Aorta (tissue), 5 donors: ENCODE results near the gene MGAT4A. TPM values are rescaled to one million over a fixed set of nuclear protein-coding genes. Genes with fewer than 3 reads are reported as not detected.
A peak's percentile ranks its signal among the peaks of the same experiment; 100 is the strongest.

Experiments
- ATAC-seq: fragments of 200-7000 bp; cut with Tn5 transposase; one replicate; pipeline ENCODE4 v1.9.1; 2022; ENCODE audit warnings: moderate library complexity; ENCODE audit not compliant: low FRiP score
- DNase-seq, 2 donors: peaks; one replicate each; pipeline ENCODE4 v3.0.0-alpha.2; 2020
- H3K27ac ChIP-seq, 2 donors: one replicate each; pipeline ENCODE4 v1.5.1; 2013; ENCODE audit warnings: low read length in 2 of 2, mild to moderate bottlenecking in 2 of 2, moderate library complexity in 2 of 2, control low read depth in 1 of 2, inconsistent platforms in 1 of 2, low read depth in 1 of 2
- H3K27me3 ChIP-seq, 2 donors: one replicate each; pipeline ENCODE4 v1.6.1; 2013; ENCODE audit warnings: control low read depth in 1 of 2, low read length in 1 of 2, mild to moderate bottlenecking in 1 of 2, moderate library complexity in 1 of 2; ENCODE audit not compliant: insufficient read depth in 2 of 2, control insufficient read depth in 1 of 2
- H3K36me3 ChIP-seq, 2 donors: one replicate each; pipeline ENCODE4 v1.6.1; 2013; ENCODE audit warnings: control low read depth in 1 of 2, low read length in 1 of 2, mild to moderate bottlenecking in 1 of 2; ENCODE audit not compliant: insufficient read depth in 2 of 2, control insufficient read depth in 1 of 2
- H3K4me1 ChIP-seq, 2 donors: one replicate each; pipeline ENCODE4 v1.6.1; 2013; ENCODE audit warnings: low read length in 2 of 2, control low read depth in 1 of 2, mild to moderate bottlenecking in 1 of 2, moderate library complexity in 1 of 2; ENCODE audit not compliant: insufficient read depth in 2 of 2, control insufficient read depth in 1 of 2
- H3K4me3 ChIP-seq, 2 donors: one replicate each; pipeline ENCODE4 v1.5.1; 2013; ENCODE audit warnings: low read length in 2 of 2, control low read depth in 1 of 2, mild to moderate bottlenecking in 1 of 2
- H3K9me3 ChIP-seq: one replicate; pipeline ENCODE4 v1.6.1; 2013; ENCODE audit warnings: mild to moderate bottlenecking, low read length; ENCODE audit not compliant: control insufficient read depth
- WGBS, 2 donors: extraction: QIAGEN DNeasy Blood & Tissue Kit; methylation state at CpG; one replicate each; pipeline ENCODE4 v1.1.7; 2013; 5-methylcytosine and 5-hydroxymethylcytosine counted together
- intact Hi-C, 2 donors: fragments of 100-400 bp; cut with DNase I; formaldehyde crosslinking; loops; one replicate each; pipeline versions ENCODE4 v1.14.2 to v1.15.0; 2022
- long read RNA-seq, 2 donors: library from polyadenylated mRNA; unstranded; transcript quantifications; one replicate each; pipeline ENCODE4 v2.0.0, GENCODE V29; 2020 to 2021
- polyA plus RNA-seq, 2 donors: library from polyadenylated mRNA; stranded (reverse); fragments of 200-250 nt; gene quantifications; one replicate each; pipeline ENCODE4 v1.2.3, GENCODE V29; 2013
- total RNA-seq, 2 donors: library from RNA; stranded (reverse); fragmentation: NEBNext Ultra II Directional; extraction: Animal tissue kit (Norgen Biotek cat#: 25700); gene quantifications; one replicate each; pipeline ENCODE4 v1.2.1, GENCODE V29; 2021
- donor health status: healthy with polysubstance abuse.
- donor health status: Bipolar disorder and iron deficiency.
- donor health status: DM: no; HTN: no; CAD: no.
- donor health status: DM: no; HTN: no; CAD: no.
- donor health status: DM: yes; HTN: yes; CAD: no.

The MGAT4A gene
- total RNA-seq (10 to 100 TPM; 41.0 to 65.8 TPM), polyA plus RNA-seq (10 to 100 TPM in 1 of 2 donors, 1 to 10 TPM in 1; 4.9 to 18.4 TPM)
- long read RNA-seq, donor 1, full-length matches to known transcripts = 11 of 23 reads
- long read RNA-seq, donor 1, partial matches to known transcripts = 3 of 23 reads
- long read RNA-seq, donor 1, other reads (novel, unspliced or antisense) = 9 of 23 reads
- long read RNA-seq, donor 2, full-length matches to known transcripts = 7 of 23 reads
- long read RNA-seq, donor 2, partial matches to known transcripts = 2 of 23 reads
- long read RNA-seq, donor 2, other reads (novel, unspliced or antisense) = 14 of 23 reads

- no peaks in the 10 kb centered on the region for H3K27me3 ChIP-seq
- no peaks in the 10 kb centered on the region for H3K4me1 ChIP-seq
- peak within 1 kb of the TSS in 1 of 2 donors; percentile 49 for H3K27ac ChIP-seq
- H3K36me3 ChIP-seq = no peaks in the 10 kb centered on the region
- WGBS, 2 donors = 1% methylated on average over 42 to 110 of the region's 110 CpGs
- no peaks in the 10 kb centered on the region for H3K9me3 ChIP-seq
- DNase-seq (peak; percentile 87 to 91), ATAC-seq (peak; percentile 92)
- peak within 1 kb of the TSS; percentile 96 to 99 for H3K4me3 ChIP-seq
- intact Hi-C loops = loop anchor here (1.0 to 5.0 kb wide), 2 partner anchors 75 to 91 kb away; no protein-coding TSS in a partner anchor
Measured at GRCh38 chr2:98731041-98731893, at the start of gene MGAT4A. Gene MGAT4A, minus strand, starts transcription at chr2:98731132. Its CDS starts 4,800 bp downstream, at chr2:98726332.

- no peaks in the 10 kb centered on the region for H3K36me3 ChIP-seq
- no peaks in the 10 kb centered on the region for H3K27me3 ChIP-seq
- no peak overlapping the region for H3K27ac ChIP-seq
- H3K9me3 ChIP-seq = no peaks in the 10 kb centered on the region
- ATAC-seq (no peak), DNase-seq (no peak)
- H3K4me3 ChIP-seq = no peak overlapping the region
- H3K4me1 ChIP-seq = no peaks in the 10 kb centered on the region
- 89 to 93% methylated on average over 6 of the region's 6 CpGs for WGBS, 2 donors
- intact Hi-C loops = no loop called here
Measured at GRCh38 chr2:98778741-98779483, 48.0 kb upstream of the MGAT4A start.

- H3K27ac ChIP-seq = no peak overlapping the region
- ATAC-seq (no peak), DNase-seq (no peak)
- 80 to 93% methylated on average over 4 of the region's 4 CpGs for WGBS, 2 donors
- H3K4me1 ChIP-seq = no peaks in the 10 kb centered on the region
- H3K9me3 ChIP-seq = no peaks in the 10 kb centered on the region
- H3K36me3 ChIP-seq = no peaks in the 10 kb centered on the region
- intact Hi-C loops = no loop called here
- H3K27me3 ChIP-seq = no peaks in the 10 kb centered on the region
- no peak overlapping the region for H3K4me3 ChIP-seq
Measured at GRCh38 chr2:98778151-98778550, 47.2 kb upstream of the MGAT4A start.

GRCh38 chr2:98777710-98778109, 46.8 kb upstream of the MGAT4A start:
- no peak for DNase-seq
- 100% methylated on average over 1 of the region's 1 CpG for WGBS, 2 donors
- no peaks in the 10 kb centered on the region for H3K36me3 ChIP-seq
- no peaks in the 10 kb centered on the region for H3K27me3 ChIP-seq
- no peak for ATAC-seq
- no peaks in the 10 kb centered on the region for H3K4me1 ChIP-seq
- no peaks in the 10 kb centered on the region for H3K9me3 ChIP-seq
- no peak overlapping the region for H3K27ac ChIP-seq
- intact Hi-C loops = no loop called here
- no peak overlapping the region for H3K4me3 ChIP-seq

GRCh38 chr2:98777076-98777475, 46.1 kb upstream of the MGAT4A start:
- no peaks in the 10 kb centered on the region for H3K4me1 ChIP-seq
- intact Hi-C loops = no loop called here
- H3K36me3 ChIP-seq = no peaks in the 10 kb centered on the region
- ATAC-seq (no peak), DNase-seq (no peak)
- H3K4me3 ChIP-seq = no peak overlapping the region
- H3K9me3 ChIP-seq = no peaks in the 10 kb centered on the region
- no peak overlapping the region for H3K27ac ChIP-seq
- H3K27me3 ChIP-seq = no peaks in the 10 kb centered on the region
- 97 to 99% methylated on average over 6 of the region's 6 CpGs for WGBS, 2 donors

- 42 to 44% methylated on average over 1 of the region's 1 CpG for WGBS, 2 donors
- intact Hi-C loops = no loop called here
- Histone ChIP-seq H3K27me3 (no peaks in the 10 kb centered on the region), H3K27ac (peak overlapping the region in 1 of 2 donors; percentile 60), H3K36me3 (no peaks in the 10 kb centered on the region), H3K4me3 (no peak overlapping the region), H3K4me1 (no peaks in the 10 kb centered on the region), H3K9me3 (no peaks in the 10 kb centered on the region)
- DNase-seq (no peak), ATAC-seq (no peak)
Measured at GRCh38 chr2:98776136-98776535, 45.2 kb upstream of the MGAT4A start.

- peak; percentile 58 for ATAC-seq
- Histone ChIP-seq H3K27me3 (no peaks in the 10 kb centered on the region), H3K27ac (peak overlapping the region in 1 of 2 donors; percentile 60), H3K9me3 (no peaks in the 10 kb centered on the region), H3K4me1 (no peaks in the 10 kb centered on the region), H3K36me3 (no peaks in the 10 kb centered on the region), H3K4me3 (no peak overlapping the region)
- DNase-seq = peak; percentile 69 to 83
- WGBS, 2 donors = 9 to 10% methylated on average over 20 of the region's 20 CpGs
- intact Hi-C loops = no loop called here
Measured at GRCh38 chr2:98775146-98775986, 44.4 kb upstream of the MGAT4A start.

- Histone ChIP-seq H3K36me3 (no peaks in the 10 kb centered on the region), H3K9me3 (no peaks in the 10 kb centered on the region), H3K27ac (no peak overlapping the region), H3K4me1 (no peaks in the 10 kb centered on the region), H3K4me3 (no peak overlapping the region), H3K27me3 (no peaks in the 10 kb centered on the region)
- no peak for DNase-seq
- intact Hi-C loops = no loop called here
- no peak for ATAC-seq
- WGBS, 2 donors = 97 to 100% methylated on average over 4 of the region's 4 CpGs
Measured at GRCh38 chr2:98773907-98774306, 43.0 kb upstream of the MGAT4A start.
